MM.1S (cell line): Measurements from ENCODE around the gene SLC6A8.

Source experiments
- EZH2phosphoT487 ChIP-seq: fragments of 300-600 bp; sonication (generic); IDR thresholded peaks from 2 replicates; pipeline ENCODE4 v1.6.1; 2018; ENCODE audit warnings: antibody characterized with exemption, low read length
- TF ChIP-seq, protein P1 (sequence below): fragments of 300-600 bp; sonication (generic); IDR thresholded peaks from 2 replicates; pipeline ENCODE4 v1.5.1; 2016; ENCODE audit warnings: antibody characterized with exemption, low read length, mixed read lengths

GRCh38 chrX:153685751-153686696 lies 1.7 kb upstream of the SLC6A8 start:
- TF ChIP-seq, protein P1, sequence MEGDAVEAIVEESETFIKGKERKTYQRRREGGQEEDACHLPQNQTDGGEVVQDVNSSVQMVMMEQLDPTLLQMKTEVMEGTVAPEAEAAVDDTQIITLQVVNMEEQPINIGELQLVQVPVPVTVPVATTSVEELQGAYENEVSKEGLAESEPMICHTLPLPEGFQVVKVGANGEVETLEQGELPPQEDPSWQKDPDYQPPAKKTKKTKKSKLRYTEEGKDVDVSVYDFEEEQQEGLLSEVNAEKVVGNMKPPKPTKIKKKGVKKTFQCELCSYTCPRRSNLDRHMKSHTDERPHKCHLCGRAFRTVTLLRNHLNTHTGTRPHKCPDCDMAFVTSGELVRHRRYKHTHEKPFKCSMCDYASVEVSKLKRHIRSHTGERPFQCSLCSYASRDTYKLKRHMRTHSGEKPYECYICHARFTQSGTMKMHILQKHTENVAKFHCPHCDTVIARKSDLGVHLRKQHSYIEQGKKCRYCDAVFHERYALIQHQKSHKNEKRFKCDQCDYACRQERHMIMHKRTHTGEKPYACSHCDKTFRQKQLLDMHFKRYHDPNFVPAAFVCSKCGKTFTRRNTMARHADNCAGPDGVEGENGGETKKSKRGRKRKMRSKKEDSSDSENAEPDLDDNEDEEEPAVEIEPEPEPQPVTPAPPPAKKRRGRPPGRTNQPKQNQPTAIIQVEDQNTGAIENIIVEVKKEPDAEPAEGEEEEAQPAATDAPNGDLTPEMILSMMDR, result no peak
- TF ChIP-seq EZH2phosphoT487, result no peak
